Testis (tissue), 2 donors: ENCODE measurements around the gene CIAPIN1.

ENCODE experiments used
- CTCF ChIP-seq, 3 experiments: fragments of 450-650 bp in 2 of 3; fragments of 200-600 bp in 1 of 3; sonication (generic) in 1 of 3; IDR thresholded peaks; one replicate each; pipeline ENCODE4 v1.5.1; 2016 to 2019; ENCODE audit warnings: antibody characterized with exemption in 3 of 3, mild to moderate bottlenecking in 2 of 3, moderate library complexity in 1 of 3
- POLR2A ChIP-seq: fragments of 450-650 bp; IDR thresholded peaks from one replicate; pipeline ENCODE4 v1.6.1; 2017; ENCODE audit warnings: antibody characterized with exemption, mild to moderate bottlenecking, moderate library complexity

- no peak for TF ChIP-seq CTCF (IDR thresholded peaks at IDR 0.05)
- no peak for TF ChIP-seq POLR2A
These were observed 37.2 kb downstream of the CIAPIN1 start for GRCh38 chr16:57409870-57410587.
